GM12874 (cell line): ENCODE results near the gene SLC26A4.
A peak's percentile ranks its signal among the peaks of the same experiment; 100 is the strongest.

Experiments
- CTCF ChIP-seq: IDR thresholded peaks from 2 replicates; pipeline ENCODE4 v1.5.1; 2011; ENCODE audit warnings: low read depth, mild to moderate bottlenecking, control low read depth, low read length, moderate library complexity; ENCODE audit not compliant: insufficient read depth

The SLC26A4 gene

GRCh38 chr7:107725138-107725740, 64.6 kb downstream of the SLC26A4 start:
- peak; percentile 34; the same call in 1 of the 2 replicates for TF ChIP-seq CTCF

GRCh38 chr7:107726356-107727130, 65.9 kb downstream of the SLC26A4 start:
- no peak for TF ChIP-seq CTCF

- TF ChIP-seq CTCF = no peak
Observed at GRCh38 chr7:107728276-107728675, 67.6 kb downstream of the SLC26A4 start.

- TF ChIP-seq CTCF = no peak
Observed at GRCh38 chr7:107742678-107743566, 82.3 kb downstream of the SLC26A4 start.

GRCh38 chr7:107743567-107744344, 83.1 kb downstream of the SLC26A4 start, which contains the start of gene CBLL1:
Gene CBLL1 (plus strand): TSS chr7:107744142. CDS start chr7:107744164, 22 bp downstream.
- peak; percentile 76 for TF ChIP-seq CTCF

- TF ChIP-seq CTCF = no peak
Observed at GRCh38 chr7:107744345-107744750, 83.7 kb downstream of the SLC26A4 start.
